MM.1S (cell line): ENCODE results near the gene DCHS1.
A peak's percentile ranks its signal among the peaks of the same experiment; 100 is the strongest.

ENCODE experiments used
- EZH2 ChIP-seq: fragments of 300-600 bp; sonication (generic); optimal IDR thresholded peaks from 2 replicates; pipeline ENCODE3; 2017; ENCODE audit warnings: low read depth, mild to moderate bottlenecking, antibody characterized with exemption, low read length, mixed read lengths
- TF ChIP-seq, protein P1 (sequence below): fragments of 300-600 bp; sonication (generic); IDR thresholded peaks from 2 replicates; pipeline ENCODE4 v1.5.1; 2016; ENCODE audit warnings: antibody characterized with exemption, low read length, mixed read lengths

DNA sequence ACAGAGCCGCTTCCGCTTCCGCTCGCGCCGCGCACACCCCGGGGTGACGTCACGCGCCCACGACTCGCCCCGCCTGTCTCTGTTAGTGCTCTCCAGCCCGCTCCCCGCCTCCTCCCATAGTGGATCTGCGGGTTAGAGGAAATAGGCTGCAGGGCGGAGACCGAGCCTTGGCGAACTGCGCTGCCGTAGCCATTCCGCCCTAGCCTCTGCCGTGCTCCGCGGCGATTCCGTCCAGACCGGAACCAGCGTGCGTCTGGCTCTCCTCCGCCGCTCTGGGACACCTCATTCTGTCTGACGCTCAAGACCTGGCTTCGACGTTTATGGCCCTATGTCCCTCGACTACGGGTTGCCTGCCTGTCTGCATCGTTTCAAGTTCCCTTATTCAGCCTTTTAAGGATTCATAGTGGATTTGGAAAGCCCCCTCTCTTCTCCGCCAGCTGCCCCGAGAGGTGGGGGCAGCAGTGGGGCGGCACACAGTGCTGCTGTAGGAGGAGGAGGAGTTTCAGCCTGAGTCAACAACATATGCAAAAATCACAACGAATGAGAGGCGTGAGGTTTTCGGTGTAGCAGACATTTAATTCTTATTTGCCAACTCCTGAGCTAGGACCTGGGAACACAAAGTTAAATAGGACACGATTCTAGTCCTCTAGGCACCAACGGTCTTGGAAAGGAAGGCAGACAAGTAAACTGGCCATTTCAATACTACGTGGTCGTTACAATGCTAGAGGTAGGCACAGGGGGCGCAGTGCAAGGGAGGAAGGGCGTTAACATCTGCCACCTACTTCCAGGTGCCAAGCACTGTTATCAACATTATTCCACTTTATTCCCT lies 43.2 kb downstream of the DCHS1 start, which contains the start of gene TAF10:
- TF ChIP-seq, protein P1, sequence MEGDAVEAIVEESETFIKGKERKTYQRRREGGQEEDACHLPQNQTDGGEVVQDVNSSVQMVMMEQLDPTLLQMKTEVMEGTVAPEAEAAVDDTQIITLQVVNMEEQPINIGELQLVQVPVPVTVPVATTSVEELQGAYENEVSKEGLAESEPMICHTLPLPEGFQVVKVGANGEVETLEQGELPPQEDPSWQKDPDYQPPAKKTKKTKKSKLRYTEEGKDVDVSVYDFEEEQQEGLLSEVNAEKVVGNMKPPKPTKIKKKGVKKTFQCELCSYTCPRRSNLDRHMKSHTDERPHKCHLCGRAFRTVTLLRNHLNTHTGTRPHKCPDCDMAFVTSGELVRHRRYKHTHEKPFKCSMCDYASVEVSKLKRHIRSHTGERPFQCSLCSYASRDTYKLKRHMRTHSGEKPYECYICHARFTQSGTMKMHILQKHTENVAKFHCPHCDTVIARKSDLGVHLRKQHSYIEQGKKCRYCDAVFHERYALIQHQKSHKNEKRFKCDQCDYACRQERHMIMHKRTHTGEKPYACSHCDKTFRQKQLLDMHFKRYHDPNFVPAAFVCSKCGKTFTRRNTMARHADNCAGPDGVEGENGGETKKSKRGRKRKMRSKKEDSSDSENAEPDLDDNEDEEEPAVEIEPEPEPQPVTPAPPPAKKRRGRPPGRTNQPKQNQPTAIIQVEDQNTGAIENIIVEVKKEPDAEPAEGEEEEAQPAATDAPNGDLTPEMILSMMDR = peak; percentile 71
- no peak for TF ChIP-seq EZH2
